GM23338 (cell line): Measurements from ENCODE around the gene PPP1R37.

Experiments
- CREB1 ChIP-seq: fragments of 250-450 bp; sonication (Bioruptor Pico); IDR thresholded peaks from 2 replicates; pipeline ENCODE4 v1.5.0; 2020; ENCODE audit warnings: low read depth, mild to moderate bottlenecking, moderate library complexity
- CTCF ChIP-seq, 2 experiments: fragments of 200-600 bp in 1 of 2; sonication (generic) in 1 of 2; conservative IDR thresholded peaks; 2 replicates each; pipeline versions ENCODE4 v1.5.1 to v1.6.1; 2016 to 2017; ENCODE audit warnings: antibody characterized with exemption in 2 of 2, low read depth in 2 of 2, mild to moderate bottlenecking in 2 of 2, moderate library complexity in 1 of 2
- EZH2 ChIP-seq: fragments of 200-600 bp; sonication (generic); IDR thresholded peaks from one replicate; pipeline ENCODE4 v1.8.0; 2017; ENCODE audit warnings: antibody characterized with exemption, mild to moderate bottlenecking, low read depth; ENCODE audit not compliant: unreplicated experiment
- NANOG ChIP-seq: IDR thresholded peaks from 2 replicates; pipeline ENCODE4 v1.6.1; 2016; ENCODE audit warnings: antibody characterized with exemption, borderline replicate concordance
- POLR2AphosphoS5 ChIP-seq: IDR thresholded peaks from 2 replicates; pipeline ENCODE4 v1.6.1; 2016; ENCODE audit warnings: antibody characterized with exemption, low read depth
- REST ChIP-seq: IDR thresholded peaks from one replicate; pipeline ENCODE4 v1.6.1; 2018; ENCODE audit warnings: antibody characterized with exemption; ENCODE audit not compliant: unreplicated experiment
- ZNF114 ChIP-seq: fragments of 250-450 bp; sonication (Bioruptor Pico); IDR thresholded peaks from 2 replicates; pipeline ENCODE4 v1.5.0; 2020; ENCODE audit warnings: mild to moderate bottlenecking, moderate library complexity

- TF ChIP-seq EZH2: no peak
- no peak for TF ChIP-seq REST
- TF ChIP-seq CTCF (conservative IDR thresholded peaks at IDR 0.05; ENCODE audit: low read depth in 2 of 2): no peak
- TF ChIP-seq POLR2AphosphoS5: no peak
- TF ChIP-seq CREB1 (CRISPR knock-in tag): no peak
- no peak for TF ChIP-seq NANOG
- no peak for TF ChIP-seq ZNF114 (CRISPR knock-in tag)
These were observed 87.0 kb downstream of the PPP1R37 start for GRCh38 chr19:45179892-45180370.
